GM23338 (cell line): ENCODE data around the gene IGF1R. TPM values are rescaled to one million over a fixed set of nuclear protein-coding genes. Genes with fewer than 3 reads are reported as not detected.

ENCODE experiments used
- ATAC-seq: fragments of 200-7000 bp; cut with Tn5 transposase; 3 replicates; pipeline ENCODE4 v1.9.1; 2020
- DNase-seq: peaks from one replicate; pipeline ENCODE4 v3.0.0-alpha.2; 2015; ENCODE audit warnings: low spot score
- H2AFZ ChIP-seq: fragments of 200-600 bp; sonication (generic); 2 replicates; pipeline ENCODE4 v1.8.0; 2016; ENCODE audit warnings: antibody characterized with exemption, mild to moderate bottlenecking, moderate library complexity
- H3F3A ChIP-seq: fragments of 200-600 bp; sonication (generic); replicated peaks from 2 replicates; pipeline ENCODE4 v1.8.0; 2017; ENCODE audit warnings: antibody characterized with exemption, mixed run types, low read depth
- H3K27ac ChIP-seq: fragments of 200-600 bp; sonication (generic); 2 replicates; pipeline ENCODE4 v1.6.1; 2016; ENCODE audit warnings: low read depth
- H3K27me3 ChIP-seq: fragments of 200-600 bp; sonication (generic); 2 replicates; pipeline ENCODE4 v1.8.0; 2016; ENCODE audit warnings: mild to moderate bottlenecking, mixed run types, moderate library complexity; ENCODE audit not compliant: insufficient read depth
- H3K36me3 ChIP-seq: fragments of 200-600 bp; sonication (generic); 2 replicates; pipeline ENCODE4 v1.8.0; 2016; ENCODE audit warnings: mild to moderate bottlenecking; ENCODE audit not compliant: insufficient read depth
- H3K4me1 ChIP-seq: fragments of 200-600 bp; sonication (generic); 2 replicates; pipeline ENCODE4 v1.8.0; 2016; ENCODE audit warnings: mild to moderate bottlenecking, moderate library complexity; ENCODE audit not compliant: insufficient read depth
- H3K4me2 ChIP-seq: fragments of 200-600 bp; sonication (generic); 2 replicates; pipeline ENCODE4 v1.7.1; 2017; ENCODE audit warnings: mixed run types
- H3K4me3 ChIP-seq: fragments of 200-600 bp; sonication (generic); 2 replicates; pipeline ENCODE4 v1.6.1; 2016; ENCODE audit warnings: mixed run types
- H3K79me2 ChIP-seq: fragments of 200-600 bp; sonication (generic); replicated peaks from 2 replicates; pipeline ENCODE4 v1.8.0; 2017; ENCODE audit warnings: mild to moderate bottlenecking; ENCODE audit not compliant: insufficient read depth
- H3K9me2 ChIP-seq: fragments of 200-600 bp; sonication (generic); 2 replicates; pipeline ENCODE4 v1.8.0; 2017; ENCODE audit not compliant: insufficient read depth
- H4K20me1 ChIP-seq: fragments of 200-600 bp; sonication (generic); replicated peaks from 2 replicates; pipeline ENCODE4 v1.8.0; 2017; ENCODE audit warnings: mild to moderate bottlenecking; ENCODE audit not compliant: insufficient read depth
- H3K27ac Mint-ChIP-seq: 2 replicates; pipeline ENCODE4 v1.8.0; 2020; ENCODE audit warnings: inconsistent platforms, mild to moderate bottlenecking, moderate library complexity, mixed read lengths
- H3K27me3 Mint-ChIP-seq: 3 replicates; pipeline ENCODE4 v1.8.0; 2022; ENCODE audit warnings: low read depth, mild to moderate bottlenecking, moderate library complexity, mixed read lengths, inconsistent platforms; ENCODE audit not compliant: insufficient read depth, poor library complexity
- H3K36me3 Mint-ChIP-seq: 3 replicates; pipeline ENCODE4 v1.8.0; 2021; ENCODE audit warnings: low read depth, mild to moderate bottlenecking, inconsistent platforms, moderate library complexity, mixed read lengths
- H3K4me1 Mint-ChIP-seq: 3 replicates; pipeline ENCODE4 v1.8.0; 2020; ENCODE audit warnings: mild to moderate bottlenecking, inconsistent platforms, mixed read lengths
- H3K4me3 Mint-ChIP-seq: 3 replicates; pipeline ENCODE4 v1.8.0; 2021; ENCODE audit warnings: moderate library complexity, mild to moderate bottlenecking, inconsistent platforms, mixed read lengths
- H3K9me3 Mint-ChIP-seq: 3 replicates; pipeline ENCODE4 v1.8.0; 2020; ENCODE audit warnings: moderate library complexity, mild to moderate bottlenecking, inconsistent platforms, mixed read lengths
- EZH2 ChIP-seq: fragments of 200-600 bp; sonication (generic); IDR thresholded peaks from one replicate; pipeline ENCODE4 v1.8.0; 2017; ENCODE audit warnings: antibody characterized with exemption, mild to moderate bottlenecking, low read depth; ENCODE audit not compliant: unreplicated experiment
- EZH2phosphoT487 ChIP-seq: fragments of 200-600 bp; sonication (generic); IDR thresholded peaks from one replicate; pipeline ENCODE4 v1.8.1; 2018; ENCODE audit warnings: antibody characterized with exemption; ENCODE audit not compliant: unreplicated experiment
- NANOG ChIP-seq: IDR thresholded peaks from 2 replicates; pipeline ENCODE4 v1.6.1; 2016; ENCODE audit warnings: antibody characterized with exemption, borderline replicate concordance
- POLR2AphosphoS5 ChIP-seq: IDR thresholded peaks from 2 replicates; pipeline ENCODE4 v1.6.1; 2016; ENCODE audit warnings: antibody characterized with exemption, low read depth
- STAT1 ChIP-seq: IDR thresholded peaks from one replicate; pipeline ENCODE4 v1.6.1; 2016; ENCODE audit warnings: antibody characterized with exemption; ENCODE audit not compliant: unreplicated experiment
- ZNF114 ChIP-seq: fragments of 250-450 bp; sonication (Bioruptor Pico); IDR thresholded peaks from 2 replicates; pipeline ENCODE4 v1.5.0; 2020; ENCODE audit warnings: mild to moderate bottlenecking, moderate library complexity
- ZNF331 ChIP-seq: fragments of 250-450 bp; sonication (Bioruptor Pico); IDR thresholded peaks from 2 replicates; pipeline ENCODE4 v1.5.0; 2020; ENCODE audit warnings: low read depth, mild to moderate bottlenecking, moderate library complexity
- polyA plus RNA-seq: library from polyadenylated mRNA; unstranded; fragments of >200 nt; fragmentation: Nextera tagmentation; extraction: Ambion mirVana; gene quantifications from 2 replicates; pipeline ENCODE4 v1.2.1, GENCODE V29; 2016
- total RNA-seq: library from RNA; depleted of rRNA; stranded (reverse); fragments of >200 nt; shearing (Covaris generic); gene quantifications from 2 replicates; pipeline ENCODE4 v1.2.3, GENCODE V29; 2014
- TF ChIP-seq, protein P1 (sequence below), 2 experiments: fragments of 200-600 bp in 1 of 2; sonication (generic) in 1 of 2; conservative IDR thresholded peaks; 2 replicates each; pipeline versions ENCODE4 v1.5.1 to v1.6.1; 2016 to 2017; ENCODE audit warnings: antibody characterized with exemption in 2 of 2, low read depth in 2 of 2, mild to moderate bottlenecking in 2 of 2, moderate library complexity in 1 of 2
- TF ChIP-seq, protein P2 (sequence below): IDR thresholded peaks from one replicate; pipeline ENCODE4 v1.6.1; 2018; ENCODE audit warnings: antibody characterized with exemption; ENCODE audit not compliant: unreplicated experiment
- TF ChIP-seq, protein P3 (sequence below): IDR thresholded peaks from 2 replicates; pipeline ENCODE4 v1.6.1; 2016; ENCODE audit warnings: antibody characterized with exemption

The IGF1R gene
- total and polyA plus RNA-seq, 2 experiments from 2014 or later, result 20.4 to 92.2 TPM

GRCh38 chr15:98955961-98956723, 307.8 kb downstream of the IGF1R start:
- Mint-ChIP-seq H3K36me3 (peaks cover 68% of the 10 kb centered on the region), H3K27ac (no peak overlapping the region), H3K4me1 (no peaks in the 10 kb centered on the region), H3K4me3 (no peak overlapping the region), H3K27me3 (peaks cover 12% of the 10 kb centered on the region), H3K9me3 (no peaks in the 10 kb centered on the region; the same call in 2 of the 3 replicates)
- Histone ChIP-seq H3K4me2 (no peak overlapping the region), H4K20me1 (no peaks in the 10 kb centered on the region), H3K36me3 (peaks cover 12% of the 10 kb centered on the region), H3K27ac (no peak overlapping the region), H2AFZ (no peak overlapping the region), H3K4me3 (no peak overlapping the region), H3K27me3 (no peaks in the 10 kb centered on the region), H3F3A (no peaks in the 10 kb centered on the region), H3K79me2 (no peaks in the 10 kb centered on the region), H3K9me2 (no peaks in the 10 kb centered on the region), H3K4me1 (no peaks in the 10 kb centered on the region)
- ATAC-seq (no peak), DNase-seq (no peak)
- no peak for TF ChIP-seq ZNF114 (CRISPR knock-in tag)
- TF ChIP-seq EZH2phosphoT487, result no peak
- TF ChIP-seq POLR2AphosphoS5, result no peak

DNA sequence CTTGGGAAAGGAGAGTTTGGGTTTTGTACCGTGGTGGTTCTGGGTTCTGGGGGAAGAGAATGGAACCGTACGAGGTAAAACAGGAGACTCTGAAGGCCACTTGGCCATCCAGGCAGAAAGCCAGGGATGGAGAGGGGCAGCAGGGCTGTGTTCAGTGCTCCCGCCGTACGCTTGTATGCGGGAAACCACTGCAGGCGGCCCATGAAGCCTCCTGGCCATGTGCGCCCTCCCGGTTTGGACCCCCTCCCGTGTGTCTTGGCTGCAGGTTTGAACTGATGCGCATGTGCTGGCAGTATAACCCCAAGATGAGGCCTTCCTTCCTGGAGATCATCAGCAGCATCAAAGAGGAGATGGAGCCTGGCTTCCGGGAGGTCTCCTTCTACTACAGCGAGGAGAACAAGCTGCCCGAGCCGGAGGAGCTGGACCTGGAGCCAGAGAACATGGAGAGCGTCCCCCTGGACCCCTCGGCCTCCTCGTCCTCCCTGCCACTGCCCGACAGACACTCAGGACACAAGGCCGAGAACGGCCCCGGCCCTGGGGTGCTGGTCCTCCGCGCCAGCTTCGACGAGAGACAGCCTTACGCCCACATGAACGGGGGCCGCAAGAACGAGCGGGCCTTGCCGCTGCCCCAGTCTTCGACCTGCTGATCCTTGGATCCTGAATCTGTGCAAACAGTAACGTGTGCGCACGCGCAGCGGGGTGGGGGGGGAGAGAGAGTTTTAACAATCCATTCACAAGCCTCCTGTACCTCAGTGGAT, 308.6 kb downstream of the IGF1R start:
- DNase-seq (no peak), ATAC-seq (no peak)
- H3K27me3 Mint-ChIP-seq, result peaks cover 17% of the 10 kb centered on the region
- H3K9me2 ChIP-seq, result no peaks in the 10 kb centered on the region
- no peak overlapping the region for H3K4me3 ChIP-seq
- no peaks in the 10 kb centered on the region for H4K20me1 ChIP-seq
- H2AFZ ChIP-seq, result no peak overlapping the region
- H3K27ac ChIP-seq, result no peak overlapping the region
- H3K36me3 Mint-ChIP-seq, result peaks cover 68% of the 10 kb centered on the region
- no peak overlapping the region; the same call in 1 of the 2 replicates for H3K27ac Mint-ChIP-seq
- H3K36me3 ChIP-seq, result peaks cover 21% of the 10 kb centered on the region
- no peaks in the 10 kb centered on the region; the same call in 1 of the 3 replicates for H3K9me3 Mint-ChIP-seq
- no peak overlapping the region for H3K4me3 Mint-ChIP-seq
- no peak overlapping the region for H3K4me2 ChIP-seq
- H3K4me1 ChIP-seq, result no peaks in the 10 kb centered on the region
- no peaks in the 10 kb centered on the region for H3F3A ChIP-seq
- H3K79me2 ChIP-seq, result no peaks in the 10 kb centered on the region
- H3K27me3 ChIP-seq, result no peaks in the 10 kb centered on the region
- no peaks in the 10 kb centered on the region for H3K4me1 Mint-ChIP-seq
- TF ChIP-seq, protein P1, sequence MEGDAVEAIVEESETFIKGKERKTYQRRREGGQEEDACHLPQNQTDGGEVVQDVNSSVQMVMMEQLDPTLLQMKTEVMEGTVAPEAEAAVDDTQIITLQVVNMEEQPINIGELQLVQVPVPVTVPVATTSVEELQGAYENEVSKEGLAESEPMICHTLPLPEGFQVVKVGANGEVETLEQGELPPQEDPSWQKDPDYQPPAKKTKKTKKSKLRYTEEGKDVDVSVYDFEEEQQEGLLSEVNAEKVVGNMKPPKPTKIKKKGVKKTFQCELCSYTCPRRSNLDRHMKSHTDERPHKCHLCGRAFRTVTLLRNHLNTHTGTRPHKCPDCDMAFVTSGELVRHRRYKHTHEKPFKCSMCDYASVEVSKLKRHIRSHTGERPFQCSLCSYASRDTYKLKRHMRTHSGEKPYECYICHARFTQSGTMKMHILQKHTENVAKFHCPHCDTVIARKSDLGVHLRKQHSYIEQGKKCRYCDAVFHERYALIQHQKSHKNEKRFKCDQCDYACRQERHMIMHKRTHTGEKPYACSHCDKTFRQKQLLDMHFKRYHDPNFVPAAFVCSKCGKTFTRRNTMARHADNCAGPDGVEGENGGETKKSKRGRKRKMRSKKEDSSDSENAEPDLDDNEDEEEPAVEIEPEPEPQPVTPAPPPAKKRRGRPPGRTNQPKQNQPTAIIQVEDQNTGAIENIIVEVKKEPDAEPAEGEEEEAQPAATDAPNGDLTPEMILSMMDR (conservative IDR thresholded peaks at IDR 0.05; ENCODE audit: low read depth in 2 of 2), result no peak
- TF ChIP-seq STAT1, result no peak
- TF ChIP-seq ZNF331 (CRISPR knock-in tag), result no peak
- TF ChIP-seq, protein P2, sequence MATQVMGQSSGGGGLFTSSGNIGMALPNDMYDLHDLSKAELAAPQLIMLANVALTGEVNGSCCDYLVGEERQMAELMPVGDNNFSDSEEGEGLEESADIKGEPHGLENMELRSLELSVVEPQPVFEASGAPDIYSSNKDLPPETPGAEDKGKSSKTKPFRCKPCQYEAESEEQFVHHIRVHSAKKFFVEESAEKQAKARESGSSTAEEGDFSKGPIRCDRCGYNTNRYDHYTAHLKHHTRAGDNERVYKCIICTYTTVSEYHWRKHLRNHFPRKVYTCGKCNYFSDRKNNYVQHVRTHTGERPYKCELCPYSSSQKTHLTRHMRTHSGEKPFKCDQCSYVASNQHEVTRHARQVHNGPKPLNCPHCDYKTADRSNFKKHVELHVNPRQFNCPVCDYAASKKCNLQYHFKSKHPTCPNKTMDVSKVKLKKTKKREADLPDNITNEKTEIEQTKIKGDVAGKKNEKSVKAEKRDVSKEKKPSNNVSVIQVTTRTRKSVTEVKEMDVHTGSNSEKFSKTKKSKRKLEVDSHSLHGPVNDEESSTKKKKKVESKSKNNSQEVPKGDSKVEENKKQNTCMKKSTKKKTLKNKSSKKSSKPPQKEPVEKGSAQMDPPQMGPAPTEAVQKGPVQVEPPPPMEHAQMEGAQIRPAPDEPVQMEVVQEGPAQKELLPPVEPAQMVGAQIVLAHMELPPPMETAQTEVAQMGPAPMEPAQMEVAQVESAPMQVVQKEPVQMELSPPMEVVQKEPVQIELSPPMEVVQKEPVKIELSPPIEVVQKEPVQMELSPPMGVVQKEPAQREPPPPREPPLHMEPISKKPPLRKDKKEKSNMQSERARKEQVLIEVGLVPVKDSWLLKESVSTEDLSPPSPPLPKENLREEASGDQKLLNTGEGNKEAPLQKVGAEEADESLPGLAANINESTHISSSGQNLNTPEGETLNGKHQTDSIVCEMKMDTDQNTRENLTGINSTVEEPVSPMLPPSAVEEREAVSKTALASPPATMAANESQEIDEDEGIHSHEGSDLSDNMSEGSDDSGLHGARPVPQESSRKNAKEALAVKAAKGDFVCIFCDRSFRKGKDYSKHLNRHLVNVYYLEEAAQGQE, result no peak
- TF ChIP-seq, protein P3, sequence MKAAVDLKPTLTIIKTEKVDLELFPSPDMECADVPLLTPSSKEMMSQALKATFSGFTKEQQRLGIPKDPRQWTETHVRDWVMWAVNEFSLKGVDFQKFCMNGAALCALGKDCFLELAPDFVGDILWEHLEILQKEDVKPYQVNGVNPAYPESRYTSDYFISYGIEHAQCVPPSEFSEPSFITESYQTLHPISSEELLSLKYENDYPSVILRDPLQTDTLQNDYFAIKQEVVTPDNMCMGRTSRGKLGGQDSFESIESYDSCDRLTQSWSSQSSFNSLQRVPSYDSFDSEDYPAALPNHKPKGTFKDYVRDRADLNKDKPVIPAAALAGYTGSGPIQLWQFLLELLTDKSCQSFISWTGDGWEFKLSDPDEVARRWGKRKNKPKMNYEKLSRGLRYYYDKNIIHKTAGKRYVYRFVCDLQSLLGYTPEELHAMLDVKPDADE, result no peak
- no peak for TF ChIP-seq EZH2phosphoT487
- no peak for TF ChIP-seq EZH2
- no peak for TF ChIP-seq NANOG
